ENCODE results near the gene NKAPL.

NKAPL gene

DNA sequence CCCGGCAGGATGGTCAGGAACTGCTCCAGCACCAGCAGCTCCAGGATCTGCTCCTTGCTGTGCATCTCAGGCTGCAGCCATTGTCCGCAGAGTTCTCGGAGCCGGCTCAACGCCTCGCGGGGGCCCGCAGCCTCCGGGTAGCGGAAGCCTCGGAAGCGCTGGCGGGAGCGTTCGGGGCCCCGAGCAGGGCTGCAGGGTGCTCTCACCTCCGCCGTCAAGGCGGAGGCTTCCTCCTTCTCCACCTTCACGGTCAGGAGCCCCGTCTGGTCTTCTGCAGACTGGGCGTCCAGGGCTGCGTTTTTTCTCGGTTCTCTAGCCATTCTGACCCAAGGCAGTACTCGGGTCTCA is 7.5 kb upstream of the NKAPL start:
- peak; percentile 10 for DNase-seq
- in situ Hi-C loops (cut with HindIII; ENCODE audit: low pct_ligation_motif_present, low sequenced_read_pairs), result no loop called here
- no peak for TF ChIP-seq CTCF (IDR thresholded peaks at IDR 0.05; ENCODE audit: low read depth, low read length, missing control alignments)
- Histone ChIP-seq H3K36me3 (replicated peaks) (no peaks in the 10 kb centered on the region), H3K27ac (no peak overlapping the region), H3K4me3 (ENCODE audit: low read depth, low read length) (peak overlapping the region; percentile 91), H3K27me3 (replicated peaks) (no peaks in the 10 kb centered on the region)

GRCh38 chr6:28252009-28252975 is 6.8 kb upstream of the NKAPL start, which contains the start of gene ZKSCAN4:
Gene ZKSCAN4 (minus strand): TSS chr6:28252269. CDS start chr6:28251980, 289 bp downstream.
- no peak for TF ChIP-seq CTCF (IDR thresholded peaks at IDR 0.05; ENCODE audit: low read depth, low read length, missing control alignments)
- peak; percentile 91 for DNase-seq
- no peak within 1 kb of the TSS for H3K27ac ChIP-seq
- no peaks in the 10 kb centered on the region for H3K36me3 ChIP-seq (replicated peaks)
- in situ Hi-C loops (cut with HindIII; ENCODE audit: low pct_ligation_motif_present, low sequenced_read_pairs), result no loop called here
- peak within 1 kb of the TSS; percentile 91 for H3K4me3 ChIP-seq (ENCODE audit: low read depth, low read length)
- no peaks in the 10 kb centered on the region for H3K27me3 ChIP-seq (replicated peaks)

DNA sequence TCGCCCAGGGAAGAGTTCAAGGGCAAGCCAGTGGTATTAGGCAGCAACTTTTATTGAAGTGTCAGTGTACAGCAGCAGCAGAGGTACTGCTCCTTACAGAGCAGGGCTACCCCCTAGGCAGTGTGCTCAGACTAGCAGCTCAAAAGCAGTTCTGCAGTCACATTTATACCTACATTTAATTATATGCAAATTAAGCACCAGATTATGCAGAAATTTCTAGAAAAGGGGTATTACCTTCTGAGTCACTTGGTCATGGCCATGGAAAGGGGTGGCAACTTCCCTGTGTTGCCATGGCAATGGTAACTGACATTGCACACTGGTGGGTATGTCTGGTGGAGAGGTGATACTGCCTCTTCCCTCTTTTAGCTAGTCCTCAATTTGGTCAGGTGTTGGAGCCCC is 5.0 kb upstream of the NKAPL start:
- no peak overlapping the region for H3K27ac ChIP-seq
- no peaks in the 10 kb centered on the region for H3K27me3 ChIP-seq (replicated peaks)
- no peak overlapping the region for H3K4me3 ChIP-seq (ENCODE audit: low read depth, low read length)
- no peaks in the 10 kb centered on the region for H3K36me3 ChIP-seq (replicated peaks)
- TF ChIP-seq CTCF (IDR thresholded peaks at IDR 0.05; ENCODE audit: low read depth, low read length, missing control alignments), result no peak
- DNase-seq, result no peak
- in situ Hi-C loops (cut with HindIII; ENCODE audit: low pct_ligation_motif_present, low sequenced_read_pairs), result no loop called here

DNA sequence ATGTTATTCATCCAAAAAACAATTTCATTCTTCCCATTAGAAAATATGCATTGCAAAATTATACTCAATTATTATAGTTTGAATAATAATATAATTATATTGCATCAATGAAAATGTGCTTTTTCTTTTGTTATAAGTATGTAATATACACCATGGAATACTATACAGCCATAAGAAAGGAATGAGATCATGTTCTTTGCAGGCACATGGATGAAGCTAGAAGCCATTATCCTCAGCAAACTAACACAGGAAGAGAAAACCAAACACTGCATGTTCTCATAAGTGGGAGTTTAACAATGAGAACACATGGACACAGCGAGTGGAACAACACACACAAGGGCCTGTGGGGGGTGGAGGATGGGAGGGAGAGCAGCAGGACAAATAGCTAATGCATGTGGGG is 2.1 kb upstream of the NKAPL start:
- in situ Hi-C loops (cut with HindIII; ENCODE audit: low pct_ligation_motif_present, low sequenced_read_pairs), result no loop called here
- no peaks in the 10 kb centered on the region for H3K27me3 ChIP-seq (replicated peaks)

GRCh38 chr6:28263922-28264321 is 4.8 kb downstream of the NKAPL start:
- Histone ChIP-seq H3K36me3 (replicated peaks) (no peaks in the 10 kb centered on the region), H3K27ac (no peak overlapping the region), H3K27me3 (replicated peaks) (no peaks in the 10 kb centered on the region), H3K4me3 (ENCODE audit: low read depth, low read length) (no peak overlapping the region)
- DNase-seq, result no peak
- in situ Hi-C loops (cut with HindIII; ENCODE audit: low pct_ligation_motif_present, low sequenced_read_pairs), result no loop called here
- no peak for TF ChIP-seq CTCF (IDR thresholded peaks at IDR 0.05; ENCODE audit: low read depth, low read length, missing control alignments)

More for the DNA sequence above, 2.1 kb upstream of the NKAPL start:
- H3K27ac ChIP-seq, result no peak overlapping the region
- no peaks in the 10 kb centered on the region for H3K36me3 ChIP-seq (replicated peaks)
- no peak overlapping the region for H3K4me3 ChIP-seq (ENCODE audit: low read depth, low read length)
- TF ChIP-seq CTCF (IDR thresholded peaks at IDR 0.05; ENCODE audit: low read depth, low read length, missing control alignments), result no peak
- no peak for DNase-seq

Data from brain microvascular endothelial cell (primary cell).